ENCODE results near the gene CCSER1.

GRCh38 chr4:90906239-90906638 is 779.0 kb downstream of the CCSER1 start:
- TF ChIP-seq CTCF (conservative IDR thresholded peaks at IDR 0.05; ENCODE audit: low read length) (no peak), EZH2phosphoT487 (IDR thresholded peaks at IDR 0.05; ENCODE audit: borderline replicate concordance) (no peak)

Measured in Loucy (cell line).